GM21381 (cell line): ENCODE data around the gene DLG2.
"Not testable (repeated sequence)": the region's sequence is repeated elsewhere in the genome, so short reads cannot be mapped to it uniquely, and the experiment has no call there.

ENCODE experiments used
- ATAC-seq: cut with Tn5 transposase; IDR thresholded peaks from one replicate; pipeline ENCODE4 v1.9.1; 2021; ENCODE audit warnings: mild to moderate bottlenecking, moderate library complexity; ENCODE audit not compliant: unreplicated experiment

Gene DLG2

GRCh38 chr11:85052636-85053035 is 574.5 kb downstream of the DLG2 start:
- ATAC-seq, result no peak

- no peak for ATAC-seq
Measured at GRCh38 chr11:85048801-85049200, 578.3 kb downstream of the DLG2 start.

- ATAC-seq, result no peak
Measured at GRCh38 chr11:85045716-85046115, 581.4 kb downstream of the DLG2 start.

- ATAC-seq, result no peak
Measured at GRCh38 chr11:85044911-85045310, 582.2 kb downstream of the DLG2 start.

GRCh38 chr11:85042361-85042760 is 584.8 kb downstream of the DLG2 start:
- ATAC-seq, result no peak

GRCh38 chr11:85040166-85040565 is 587.0 kb downstream of the DLG2 start:
- no peak for ATAC-seq

GRCh38 chr11:85029964-85030363 is 597.2 kb downstream of the DLG2 start:
- ATAC-seq, result no peak

- no peak for ATAC-seq
Measured at GRCh38 chr11:85028329-85029101, 598.6 kb downstream of the DLG2 start.

GRCh38 chr11:85027346-85027745 is 599.8 kb downstream of the DLG2 start:
- no peak for ATAC-seq

- ATAC-seq, result no peak
Measured at GRCh38 chr11:85021058-85021457, 606.1 kb downstream of the DLG2 start.

GRCh38 chr11:84993386-84993785 is 633.8 kb downstream of the DLG2 start:
- no peak for ATAC-seq

GRCh38 chr11:84990141-84990540 is 637.0 kb downstream of the DLG2 start:
- ATAC-seq, result no peak

GRCh38 chr11:84987686-84988187 is 639.4 kb downstream of the DLG2 start:
- not testable (repeated sequence) for ATAC-seq

- ATAC-seq, result no peak
Measured at GRCh38 chr11:84981301-84981700, 645.8 kb downstream of the DLG2 start.

GRCh38 chr11:84969103-84969502 is 658.0 kb downstream of the DLG2 start:
- no peak for ATAC-seq

- no peak for ATAC-seq
Measured at GRCh38 chr11:84965484-84965883, 661.7 kb downstream of the DLG2 start.

- no peak for ATAC-seq
Measured at GRCh38 chr11:84963240-84963639, 663.9 kb downstream of the DLG2 start.

- ATAC-seq, result no peak
Measured at GRCh38 chr11:84962018-84962417, 665.1 kb downstream of the DLG2 start.

- no peak for ATAC-seq
Measured at GRCh38 chr11:84958295-84958694, 668.8 kb downstream of the DLG2 start.

GRCh38 chr11:84950569-84951270 is 676.4 kb downstream of the DLG2 start:
- no peak for ATAC-seq

GRCh38 chr11:84947970-84948580 is 679.1 kb downstream of the DLG2 start:
- no peak for ATAC-seq

GRCh38 chr11:84947070-84947469 is 680.1 kb downstream of the DLG2 start:
- ATAC-seq, result no peak
